Activated CD8-positive, alpha-beta T cell treated with anti-CD3 and anti-CD28 coated beads, Interleukin-2, amount 10 ng/mL, durations not matched to agents 7 days and 5 days (primary cell): ENCODE data around the gene GFM1. TPM values are rescaled to one million over a fixed set of nuclear protein-coding genes. Genes with fewer than 3 reads are reported as not detected.

Experiments
- ATAC-seq: fragments of 150-1000 bp; cut with Tn5 transposase; one replicate; pipeline ENCODE4 v1.10.0; 2021; ENCODE audit warnings: moderate library complexity
- CTCF ChIA-PET: fragments of 350-600 bp; sonication (Branson Sonifier 250); formaldehyde crosslinking; loops from one replicate; lab custom pipeline; 2021; ENCODE audit warnings: antibody characterized with exemption; lab: Charles Lee
- POLR2A ChIA-PET: fragments of 350-600 bp; sonication (Branson Sonifier 250); formaldehyde crosslinking; loops from one replicate; lab custom pipeline; 2021; ENCODE audit warnings: antibody characterized with exemption; lab: Charles Lee
- DNase-seq: peaks from one replicate; pipeline ENCODE4 v3.0.0-alpha.2; 2020
- H3K27ac Mint-ChIP-seq: one replicate; pipeline ENCODE4 v1.8.0; 2021; ENCODE audit warnings: mild to moderate bottlenecking, mixed read lengths
- H3K27me3 Mint-ChIP-seq: one replicate; pipeline ENCODE4 v1.8.0; 2021; ENCODE audit warnings: low read depth, mixed read lengths
- H3K36me3 Mint-ChIP-seq: one replicate; pipeline ENCODE4 v1.8.0; 2021; ENCODE audit warnings: low read depth, mixed read lengths
- H3K4me1 Mint-ChIP-seq: one replicate; pipeline ENCODE4 v1.8.0; 2021; ENCODE audit warnings: low read depth, mixed read lengths
- H3K4me3 Mint-ChIP-seq: one replicate; pipeline ENCODE4 v1.8.0; 2021; ENCODE audit warnings: mild to moderate bottlenecking, mixed read lengths
- H3K9me3 Mint-ChIP-seq: one replicate; pipeline ENCODE4 v1.8.0; 2022; ENCODE audit warnings: mixed read lengths; ENCODE audit not compliant: insufficient read depth
- total RNA-seq, 2 experiments: library from RNA; stranded (reverse); gene quantifications; one replicate each; pipeline ENCODE4 v1.2.3, GENCODE V29; 2021

The GFM1 gene
- total RNA-seq, 2 experiments from 2014 or later = 40.4 to 45.0 TPM

- Mint-ChIP-seq H3K4me3 (no peak overlapping the region), H3K36me3 (peaks cover 22% of the 10 kb centered on the region), H3K9me3 (no peaks in the 10 kb centered on the region), H3K27ac (no peak overlapping the region), H3K27me3 (no peaks in the 10 kb centered on the region), H3K4me1 (peaks cover 7% of the 10 kb centered on the region)
- ChIA-PET POLR2A (no interaction called here), CTCF (interaction anchor here (1.6 kb wide), 1 partner anchor 80 kb away, joined by 3 read pairs; no protein-coding TSS in a partner anchor)
- ATAC-seq (no peak), DNase-seq (no peak)
These were observed 65.3 kb downstream of the GFM1 start for GRCh38 chr3:158709666-158710083.

DNA sequence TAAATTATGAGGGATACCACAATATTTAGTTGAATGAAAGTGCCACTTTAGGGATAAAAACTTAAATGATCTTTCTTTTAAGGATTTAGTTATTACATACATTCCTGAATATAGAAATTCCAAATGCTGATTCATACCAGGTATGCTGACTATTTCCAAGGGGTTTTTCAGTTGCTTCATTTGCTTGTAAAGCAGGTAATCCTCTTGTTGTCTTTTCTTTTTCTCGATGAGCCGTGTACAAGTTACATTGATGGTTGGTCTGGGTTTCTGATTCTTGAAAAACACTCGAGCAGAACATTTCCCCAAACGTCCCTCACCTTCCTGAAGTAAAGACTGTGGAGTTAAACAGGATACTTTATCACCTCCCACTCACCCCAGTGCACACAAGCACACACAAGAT lies 66.3 kb downstream of the GFM1 start:
- Mint-ChIP-seq H3K27ac (no peak overlapping the region), H3K4me3 (no peak overlapping the region), H3K9me3 (no peaks in the 10 kb centered on the region), H3K4me1 (peaks cover 7% of the 10 kb centered on the region), H3K27me3 (no peaks in the 10 kb centered on the region), H3K36me3 (peaks cover 22% of the 10 kb centered on the region)
- ATAC-seq (no peak), DNase-seq (no peak)
- POLR2A ChIA-PET = no interaction called here
- CTCF ChIA-PET = interaction anchor here (1.6 kb wide), 1 partner anchor 79 kb away, joined by 3 read pairs; no protein-coding TSS in a partner anchor

GRCh38 chr3:158711886-158712285 lies 67.6 kb downstream of the GFM1 start:
- no peak for ATAC-seq
- Mint-ChIP-seq H3K4me3 (no peak overlapping the region), H3K27ac (no peak overlapping the region), H3K9me3 (no peaks in the 10 kb centered on the region), H3K4me1 (peaks cover 7% of the 10 kb centered on the region), H3K27me3 (no peaks in the 10 kb centered on the region), H3K36me3 (peaks cover 22% of the 10 kb centered on the region)
- no peak for DNase-seq
- POLR2A ChIA-PET = interaction anchor here (0.5 kb wide), 1 partner anchor 90 kb away, joined by 3 read pairs; the partner anchor contains the start of gene MFSD1
- CTCF ChIA-PET = interaction anchor here (1.0 kb wide), 1 partner anchor 12 kb away, joined by 3 read pairs; no protein-coding TSS in a partner anchor

- Mint-ChIP-seq H3K27ac (no peak overlapping the region), H3K4me3 (no peak overlapping the region), H3K36me3 (peaks cover 25% of the 10 kb centered on the region), H3K9me3 (no peaks in the 10 kb centered on the region), H3K4me1 (peaks cover 7% of the 10 kb centered on the region), H3K27me3 (no peaks in the 10 kb centered on the region)
- ChIA-PET POLR2A (interaction anchor here (0.6 to 1.0 kb wide), 2 partner anchors 10 to 60 kb away, joined by 3 read pairs; no protein-coding TSS in a partner anchor), CTCF (interaction anchor here (1.0 to 2.1 kb wide), 4 partner anchors 12 to 82 kb away, joined by 3 to 19 read pairs (median 4); no protein-coding TSS in a partner anchor)
- no peak for ATAC-seq
- no peak for DNase-seq
These were observed 68.1 kb downstream of the GFM1 start for GRCh38 chr3:158712443-158712842.

DNA sequence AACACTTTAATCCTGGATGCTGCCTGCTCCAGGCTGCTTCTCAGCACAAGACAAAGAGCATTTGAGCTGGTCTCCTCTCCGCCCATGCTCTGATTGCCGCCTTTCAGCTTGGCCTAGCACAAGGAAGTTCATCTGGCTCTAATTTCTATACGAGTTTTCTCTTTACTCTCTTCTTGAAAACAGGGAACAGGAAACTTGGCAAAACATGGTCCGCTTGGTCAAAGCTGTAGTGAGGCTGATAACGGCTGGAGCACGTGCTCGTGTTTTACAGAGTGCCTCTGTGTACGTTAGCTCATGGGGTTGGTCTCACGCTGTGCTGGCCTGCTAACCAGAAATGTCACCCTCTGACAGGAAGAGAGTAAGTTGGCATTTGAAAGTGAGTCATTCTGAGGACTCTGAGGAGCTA lies 68.8 kb downstream of the GFM1 start:
- POLR2A ChIA-PET = interaction anchor here (0.6 to 1.0 kb wide), 2 partner anchors 10 to 60 kb away, joined by 3 read pairs; no protein-coding TSS in a partner anchor
- CTCF ChIA-PET = interaction anchor here (1.3 to 2.1 kb wide), 4 partner anchors 14 to 82 kb away, joined by 3 to 19 read pairs (median 4); partner anchors contain the start of gene LXN
- peaks cover 7% of the 10 kb centered on the region for H3K4me1 Mint-ChIP-seq
- no peaks in the 10 kb centered on the region for H3K9me3 Mint-ChIP-seq
- peaks cover 27% of the 10 kb centered on the region for H3K36me3 Mint-ChIP-seq
- H3K27me3 Mint-ChIP-seq = no peaks in the 10 kb centered on the region
- DNase-seq = no peak
- H3K4me3 Mint-ChIP-seq = no peak overlapping the region
- ATAC-seq = no peak
- H3K27ac Mint-ChIP-seq = no peak overlapping the region

- H3K27ac Mint-ChIP-seq = no peak overlapping the region
- CTCF ChIA-PET = interaction anchor here (1.6 to 3.7 kb wide), 2 partner anchors 10 to 77 kb away, joined by 4 to 24 read pairs; no protein-coding TSS in a partner anchor
- peaks cover 24% of the 10 kb centered on the region for H3K36me3 Mint-ChIP-seq
- H3K27me3 Mint-ChIP-seq = no peaks in the 10 kb centered on the region
- H3K4me1 Mint-ChIP-seq = peaks cover 7% of the 10 kb centered on the region
- no peak for ATAC-seq
- POLR2A ChIA-PET = no interaction called here
- H3K4me3 Mint-ChIP-seq = no peak overlapping the region
- no peak for DNase-seq
- no peaks in the 10 kb centered on the region for H3K9me3 Mint-ChIP-seq
These were observed 73.2 kb downstream of the GFM1 start for GRCh38 chr3:158717576-158717975.

DNA sequence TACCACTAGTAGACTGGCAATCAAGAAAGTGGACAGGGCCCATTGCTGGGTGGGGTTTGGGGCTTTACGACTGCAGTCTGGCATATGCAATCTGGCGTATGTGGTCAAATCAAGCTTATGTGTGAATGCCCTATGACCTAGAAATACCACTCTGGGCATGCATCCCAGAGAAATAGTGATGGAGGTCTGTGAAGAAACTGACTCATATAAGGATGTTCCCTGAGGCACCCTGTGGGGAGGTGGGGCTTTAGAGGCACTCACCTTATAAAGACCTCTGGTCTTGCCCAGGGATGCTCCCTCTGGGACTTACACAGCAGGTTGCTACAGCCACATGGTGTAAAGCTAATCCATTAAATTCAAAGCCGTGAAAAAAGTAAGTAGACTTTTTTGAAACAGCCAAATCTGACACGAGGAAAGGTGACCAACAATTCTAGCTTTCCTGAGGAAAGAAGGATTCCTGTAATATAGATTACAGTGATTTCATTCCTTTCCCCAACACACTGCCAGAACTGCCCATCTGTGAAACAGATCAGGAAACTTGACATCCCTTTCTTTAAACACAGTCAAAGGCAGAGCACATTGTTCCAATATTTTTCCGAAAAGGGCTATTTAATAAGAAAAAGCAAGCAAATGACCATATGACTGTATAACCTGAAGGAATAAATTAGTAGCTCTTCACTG lies 74.3 kb downstream of the GFM1 start:
- no peak overlapping the region for H3K4me3 Mint-ChIP-seq
- H3K4me1 Mint-ChIP-seq = peaks cover 12% of the 10 kb centered on the region
- H3K27ac Mint-ChIP-seq = no peak overlapping the region
- POLR2A ChIA-PET = no interaction called here
- H3K27me3 Mint-ChIP-seq = no peaks in the 10 kb centered on the region
- CTCF ChIA-PET = interaction anchor here (1.2 to 3.7 kb wide), 3 partner anchors 9 to 76 kb away, joined by 4 to 24 read pairs (median 6); partner anchors contain the start of gene GFM1
- DNase-seq (no peak), ATAC-seq (no peak)
- peaks cover 17% of the 10 kb centered on the region for H3K36me3 Mint-ChIP-seq
- no peaks in the 10 kb centered on the region for H3K9me3 Mint-ChIP-seq

- peaks cover 12% of the 10 kb centered on the region for H3K4me1 Mint-ChIP-seq
- H3K9me3 Mint-ChIP-seq = no peaks in the 10 kb centered on the region
- H3K27ac Mint-ChIP-seq = no peak overlapping the region
- ChIA-PET CTCF (interaction anchor here (0.9 to 3.0 kb wide), 2 partner anchors 62 to 68 kb away, joined by 3 to 12 read pairs; no protein-coding TSS in a partner anchor), POLR2A (interaction anchor here (1.2 kb wide), 1 partner anchor 9 kb away, joined by 3 read pairs; no protein-coding TSS in a partner anchor)
- no peaks in the 10 kb centered on the region for H3K27me3 Mint-ChIP-seq
- no peak overlapping the region for H3K4me3 Mint-ChIP-seq
- ATAC-seq (no peak), DNase-seq (no peak)
- H3K36me3 Mint-ChIP-seq = peaks cover 17% of the 10 kb centered on the region
These were observed 77.8 kb downstream of the GFM1 start for GRCh38 chr3:158722108-158722507.

GRCh38 chr3:158723991-158724390 lies 79.7 kb downstream of the GFM1 start:
- ChIA-PET CTCF (interaction anchor here (3.0 kb wide), 1 partner anchor 66 kb away, joined by 12 read pairs; no protein-coding TSS in a partner anchor), POLR2A (no interaction called here)
- Mint-ChIP-seq H3K4me3 (no peak overlapping the region), H3K36me3 (peaks cover 11% of the 10 kb centered on the region), H3K27ac (no peak overlapping the region), H3K9me3 (no peaks in the 10 kb centered on the region), H3K27me3 (no peaks in the 10 kb centered on the region), H3K4me1 (peaks cover 20% of the 10 kb centered on the region)
- DNase-seq = no peak
- ATAC-seq = no peak

GRCh38 chr3:158725348-158726011 lies 81.2 kb downstream of the GFM1 start:
- POLR2A ChIA-PET = interaction anchor here (1.3 kb wide), 1 partner anchor 81 kb away, joined by 3 read pairs; the partner anchor contains the start of gene GFM1
- H3K27me3 Mint-ChIP-seq = no peaks in the 10 kb centered on the region
- CTCF ChIA-PET = interaction anchor here (1.1 to 4.8 kb wide), 4 partner anchors 20 to 70 kb away, joined by 3 to 129 read pairs (median 16); no protein-coding TSS in a partner anchor
- H3K4me1 Mint-ChIP-seq = peaks cover 20% of the 10 kb centered on the region
- no peaks in the 10 kb centered on the region for H3K9me3 Mint-ChIP-seq
- H3K4me3 Mint-ChIP-seq = no peak overlapping the region
- ATAC-seq = no peak
- H3K27ac Mint-ChIP-seq = no peak overlapping the region
- no peak for DNase-seq
- H3K36me3 Mint-ChIP-seq = peaks cover 11% of the 10 kb centered on the region
